Measurements from ENCODE around the gene VASH1. TPM values are rescaled to one million over a fixed set of nuclear protein-coding genes. Genes with fewer than 3 reads are reported as not detected.

The VASH1 gene
- total and polyA plus RNA-seq, 2 donors from 2014 or later = 4.1 to 14.7 TPM

DNA sequence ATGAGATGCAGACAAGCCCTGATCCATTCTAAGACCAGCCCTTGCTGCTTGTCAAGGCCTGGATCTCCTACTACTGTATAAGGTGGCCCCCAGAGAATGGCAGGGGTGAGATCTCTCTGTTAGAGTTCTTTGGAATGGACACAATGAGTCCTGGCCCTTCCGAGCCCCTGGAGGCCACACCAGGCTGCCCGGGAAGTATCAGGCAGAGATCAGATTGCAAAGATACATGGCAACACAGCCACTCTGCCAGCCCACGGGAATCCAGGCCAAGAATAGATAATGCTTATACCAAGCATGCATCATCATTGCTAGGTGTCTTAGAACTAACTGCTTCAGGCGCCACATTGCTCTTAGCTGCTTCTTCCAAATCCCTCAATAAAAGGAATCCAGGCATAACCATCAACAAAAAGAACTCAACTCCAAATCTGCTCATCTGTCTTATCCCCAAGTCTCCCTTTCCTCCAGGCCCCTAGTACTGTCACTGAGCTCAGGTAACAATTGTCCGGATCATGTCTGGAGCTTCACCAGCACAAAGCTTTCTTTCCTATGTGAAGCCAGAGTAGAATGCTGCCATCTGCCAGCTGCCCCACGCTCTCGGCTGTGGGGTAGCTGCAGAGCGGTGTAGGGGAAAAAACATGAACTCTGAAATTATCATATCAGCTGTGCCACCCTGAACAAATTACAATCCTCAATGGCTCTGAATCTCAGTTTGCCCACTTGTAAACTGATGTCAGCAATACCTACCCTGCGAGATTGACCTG is 5.5 kb upstream of the VASH1 start:
- TF ChIP-seq, protein P1, sequence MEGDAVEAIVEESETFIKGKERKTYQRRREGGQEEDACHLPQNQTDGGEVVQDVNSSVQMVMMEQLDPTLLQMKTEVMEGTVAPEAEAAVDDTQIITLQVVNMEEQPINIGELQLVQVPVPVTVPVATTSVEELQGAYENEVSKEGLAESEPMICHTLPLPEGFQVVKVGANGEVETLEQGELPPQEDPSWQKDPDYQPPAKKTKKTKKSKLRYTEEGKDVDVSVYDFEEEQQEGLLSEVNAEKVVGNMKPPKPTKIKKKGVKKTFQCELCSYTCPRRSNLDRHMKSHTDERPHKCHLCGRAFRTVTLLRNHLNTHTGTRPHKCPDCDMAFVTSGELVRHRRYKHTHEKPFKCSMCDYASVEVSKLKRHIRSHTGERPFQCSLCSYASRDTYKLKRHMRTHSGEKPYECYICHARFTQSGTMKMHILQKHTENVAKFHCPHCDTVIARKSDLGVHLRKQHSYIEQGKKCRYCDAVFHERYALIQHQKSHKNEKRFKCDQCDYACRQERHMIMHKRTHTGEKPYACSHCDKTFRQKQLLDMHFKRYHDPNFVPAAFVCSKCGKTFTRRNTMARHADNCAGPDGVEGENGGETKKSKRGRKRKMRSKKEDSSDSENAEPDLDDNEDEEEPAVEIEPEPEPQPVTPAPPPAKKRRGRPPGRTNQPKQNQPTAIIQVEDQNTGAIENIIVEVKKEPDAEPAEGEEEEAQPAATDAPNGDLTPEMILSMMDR (IDR thresholded peaks at IDR 0.05; ENCODE audit: borderline replicate concordance, extremely low read depth, insufficient read depth) = no peak
- H3K27ac ChIP-seq (ENCODE audit: low read depth in 2 of 2, low read length in 2 of 2) = no peak overlapping the region
- no peak overlapping the region for H3K4me3 ChIP-seq (ENCODE audit: low read length in 3 of 3)
- no peaks in the 10 kb centered on the region for H3K27me3 ChIP-seq (ENCODE audit: control insufficient read depth, insufficient read depth, low read length)
- DNase-seq = peak in 1 of 5 donors; percentile 3
- no peak for FAIRE-seq
- intact Hi-C loops (cut with DNase I) = no loop called here
- no peak overlapping the region for H3K9ac ChIP-seq (ENCODE audit: low read length in 3 of 3)
- H3K36me3 ChIP-seq (ENCODE audit: control insufficient read depth in 2 of 3, insufficient read depth in 3 of 3, low read length in 3 of 3) = no peaks in the 10 kb centered on the region
- peaks cover 0 to 3% (median 0%) of the 10 kb centered on the region in 3 donors for H3K4me1 ChIP-seq (ENCODE audit: control insufficient read depth in 2 of 3, insufficient read depth in 2 of 3, low read depth in 1 of 3, low read length in 3 of 3)
- no peaks in the 10 kb centered on the region for H3K9me3 ChIP-seq (ENCODE audit: control insufficient read depth in 2 of 3, insufficient read depth in 1 of 3, low read length in 3 of 3)

DNA sequence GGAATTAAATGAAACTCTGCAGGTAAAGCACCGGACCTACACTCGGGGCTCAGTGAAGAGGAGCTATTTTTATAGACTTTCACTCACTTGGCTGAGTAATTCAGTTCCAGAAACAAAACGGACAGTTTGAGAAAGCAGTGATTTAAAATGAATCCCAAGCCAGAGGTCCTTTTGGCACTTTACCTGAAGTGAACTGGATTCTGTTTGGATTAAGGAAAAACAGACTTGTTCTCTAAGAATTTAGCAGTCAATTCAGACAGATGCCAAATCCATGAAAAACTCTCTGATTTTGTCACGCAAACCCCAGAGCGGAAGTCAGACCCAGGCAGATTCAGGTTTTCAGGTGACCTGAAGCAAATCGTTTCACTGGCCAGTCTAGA is 4.9 kb upstream of the VASH1 start:
- no peaks in the 10 kb centered on the region for H3K36me3 ChIP-seq (ENCODE audit: control insufficient read depth in 2 of 3, insufficient read depth in 3 of 3, low read length in 3 of 3)
- DNase-seq = peak in 1 of 5 donors; percentile 4
- intact Hi-C loops (cut with DNase I) = no loop called here
- H3K27me3 ChIP-seq (ENCODE audit: control insufficient read depth, insufficient read depth, low read length) = no peaks in the 10 kb centered on the region
- H3K9me3 ChIP-seq (ENCODE audit: control insufficient read depth in 2 of 3, insufficient read depth in 1 of 3, low read length in 3 of 3) = no peaks in the 10 kb centered on the region
- no peak overlapping the region for H3K4me3 ChIP-seq (ENCODE audit: low read length in 3 of 3)
- no peak overlapping the region for H3K27ac ChIP-seq (ENCODE audit: low read depth in 2 of 2, low read length in 2 of 2)
- H3K9ac ChIP-seq (ENCODE audit: low read length in 3 of 3) = no peak overlapping the region
- TF ChIP-seq, protein P1 (IDR thresholded peaks at IDR 0.05; ENCODE audit: borderline replicate concordance, extremely low read depth, insufficient read depth) = no peak
- peaks cover 0 to 5% (median 0%) of the 10 kb centered on the region in 3 donors for H3K4me1 ChIP-seq (ENCODE audit: control insufficient read depth in 2 of 3, insufficient read depth in 2 of 3, low read depth in 1 of 3, low read length in 3 of 3)
- FAIRE-seq = no peak

DNA sequence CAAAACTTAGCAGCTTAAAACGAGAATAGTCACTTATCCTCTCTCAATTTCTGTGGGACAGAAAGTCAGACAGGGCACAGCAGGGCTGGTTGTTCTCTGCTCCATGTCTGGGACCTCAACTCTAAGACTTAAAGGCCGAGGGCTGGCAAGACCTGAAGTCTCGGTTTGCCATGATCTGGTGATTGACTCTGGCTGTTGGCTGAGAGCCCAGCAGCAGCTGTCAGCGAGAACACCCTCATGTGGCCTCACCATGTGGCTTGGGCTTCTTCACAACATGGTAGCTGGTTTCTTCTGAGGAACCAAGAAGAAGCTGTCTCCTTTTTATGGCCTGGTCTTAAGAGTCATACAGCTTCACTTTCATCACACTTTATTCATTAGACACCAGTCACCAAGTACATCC is 1.7 kb upstream of the VASH1 start:
- peak in 3 of 5 donors; percentile 6 to 34 (median 21) for DNase-seq
- intact Hi-C loops (cut with DNase I) = no loop called here
- Histone ChIP-seq H3K27me3 (ENCODE audit: control insufficient read depth, insufficient read depth, low read length) (no peaks in the 10 kb centered on the region), H3K36me3 (ENCODE audit: control insufficient read depth in 2 of 3, insufficient read depth in 3 of 3, low read length in 3 of 3) (no peaks in the 10 kb centered on the region), H3K9me3 (ENCODE audit: control insufficient read depth in 2 of 3, insufficient read depth in 1 of 3, low read length in 3 of 3) (no peaks in the 10 kb centered on the region), H3K4me3 (ENCODE audit: low read length in 3 of 3) (no peak overlapping the region), H3K4me1 (ENCODE audit: control insufficient read depth in 2 of 3, insufficient read depth in 2 of 3, low read depth in 1 of 3, low read length in 3 of 3) (peaks cover 0 to 13% (median 0%) of the 10 kb centered on the region in 3 donors), H3K9ac (ENCODE audit: low read length in 3 of 3) (no peak overlapping the region), H3K27ac (ENCODE audit: low read depth in 2 of 2, low read length in 2 of 2) (no peak overlapping the region)
- TF ChIP-seq, protein P1 (IDR thresholded peaks at IDR 0.05; ENCODE audit: borderline replicate concordance, extremely low read depth, insufficient read depth) = no peak
- no peak for FAIRE-seq

Data from kidney (tissue), 14 donors.